ENCODE measurements around the gene DND1.

Gene DND1

GRCh38 chr5:140707812-140708211, 34.4 kb upstream of the DND1 start:
- no peak for TF ChIP-seq CTCF (conservative IDR thresholded peaks at IDR 0.05)
- no peak for TF ChIP-seq ZFX (IDR thresholded peaks at IDR 0.05)

GRCh38 chr5:140700177-140701144, 27.1 kb upstream of the DND1 start, which contains the start of gene ZMAT2:
Gene ZMAT2, plus strand, starts transcription at chr5:140700447. Its CDS starts 14 bp downstream, at chr5:140700461.
- TF ChIP-seq ZFX (IDR thresholded peaks at IDR 0.05) (no peak), CTCF (conservative IDR thresholded peaks at IDR 0.05) (no peak)
- peak within 1 kb of the TSS; percentile 66 for H3K27ac ChIP-seq

More at GRCh38 chr5:140707812-140708211, 34.4 kb upstream of the DND1 start:
- H3K27ac ChIP-seq: no peak overlapping the region

- H3K27ac ChIP-seq: no peak overlapping the region
- no peak for TF ChIP-seq CTCF (conservative IDR thresholded peaks at IDR 0.05)
- TF ChIP-seq ZFX (IDR thresholded peaks at IDR 0.05): no peak
Measured at GRCh38 chr5:140696891-140697492, 23.6 kb upstream of the DND1 start.

GRCh38 chr5:140694276-140694675, 20.9 kb upstream of the DND1 start:
- no peak overlapping the region for H3K27ac ChIP-seq
- TF ChIP-seq ZFX (IDR thresholded peaks at IDR 0.05) (no peak), CTCF (conservative IDR thresholded peaks at IDR 0.05) (no peak)

- peak within 1 kb of the TSS; percentile 85 for H3K27ac ChIP-seq
- TF ChIP-seq CTCF (conservative IDR thresholded peaks at IDR 0.05) (no peak), ZFX (IDR thresholded peaks at IDR 0.05) (peak; percentile 77)
Measured at GRCh38 chr5:140690941-140691924, 17.9 kb upstream of the DND1 start, which contains the start of the genes HARS1 and HARS2. Gene HARS1, minus strand, starts transcription at chr5:140691370. Its CDS starts 66 bp downstream, at chr5:140691304. Gene HARS2, plus strand, starts transcription at chr5:140691455. Its CDS starts 194 bp downstream, at chr5:140691649.

- no peak for TF ChIP-seq CTCF (conservative IDR thresholded peaks at IDR 0.05)
- no peak for TF ChIP-seq ZFX (IDR thresholded peaks at IDR 0.05)
- peak overlapping the region; percentile 85 for H3K27ac ChIP-seq
Measured at GRCh38 chr5:140690376-140690932, 17.1 kb upstream of the DND1 start.

Data from C4-2B (cell line).